Posterior vena cava (tissue), 2 donors: ENCODE data around the gene YOD1. TPM values are rescaled to one million over a fixed set of nuclear protein-coding genes. Genes with fewer than 3 reads are reported as not detected.

Source experiments
- DNase-seq: peaks from one replicate; pipeline ENCODE4 v3.0.0-alpha.2; 2020; ENCODE audit warnings: low spot score
- intact Hi-C, 2 donors: fragments of 100-400 bp; cut with DNase I; formaldehyde crosslinking; loops; one replicate each; pipeline versions ENCODE4 v1.14.1 to v1.14.2; 2022 to 2023
- total RNA-seq, 2 donors: library from RNA; stranded (reverse); fragmentation: NEBNext Ultra II Directional; extraction: Animal tissue kit (Norgen Biotek cat#: 25700); gene quantifications; one replicate each; pipeline ENCODE4 v1.2.1, GENCODE V29; 2021
- donor health status: DM: yes; HTN: yes; CAD: no.
- donor health status: DM: yes; HTN: yes; CAD: no.

Gene YOD1
- total RNA-seq, 2 donors from 2014 or later, result 6.6 to 7.0 TPM

DNA sequence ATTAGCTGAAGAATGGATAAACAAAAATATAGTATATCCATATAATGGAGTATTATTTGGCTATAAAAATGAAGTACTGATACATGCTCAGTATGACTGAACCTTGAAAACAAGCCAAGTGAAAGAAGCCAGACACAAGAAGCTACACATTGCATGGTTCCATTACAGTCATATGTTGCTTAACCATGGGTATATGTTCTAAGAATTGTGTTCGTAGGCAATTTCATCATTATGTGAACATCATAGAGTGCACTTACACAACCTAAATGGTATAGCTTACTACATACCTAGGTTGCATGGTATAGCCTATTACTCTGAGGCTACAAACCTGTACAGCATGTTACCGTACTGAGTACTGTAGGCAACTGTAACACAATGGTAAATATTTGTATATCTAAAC is 52.2 kb downstream of the YOD1 start:
- no peak for DNase-seq
- intact Hi-C loops, result no loop called here

Other genes with a start within 250 kb of the YOD1 start
- gene IL20, start 185.6 kb downstream of the YOD1 start, total RNA-seq, result not detected
- gene IL24, start 153.8 kb downstream of the YOD1 start, total RNA-seq, result not detected
- 1 to 10 TPM; 1.4 to 3.3 TPM for gene FCMR, start 129.3 kb downstream of the YOD1 start, total RNA-seq
- under 1 TPM; 0.33 to 0.79 TPM for gene PIGR, start 104.7 kb downstream of the YOD1 start, total RNA-seq
- not detected for gene FCAMR, start 80.7 kb downstream of the YOD1 start, total RNA-seq
- gene C1orf116, start 18.5 kb downstream of the YOD1 start, total RNA-seq, result not detected
- gene PFKFB2, start 2.1 kb upstream of the YOD1 start, total RNA-seq, result 10 to 100 TPM; 10.2 to 13.0 TPM
- gene C4BPB, start 37.7 kb upstream of the YOD1 start, total RNA-seq, result 1 to 10 TPM in 1 of 2 donors, under 1 TPM in 1; 0.43 to 3.3 TPM
- under 1 TPM in 1 of 2 donors, not detected in 1; 0.37 TPM for gene C4BPA, start 53.0 kb upstream of the YOD1 start, total RNA-seq